DMS153 treated with DMSO at 0.1 percent for 48 hours (cell line): ENCODE data around the gene VIL1.

Experiments
- DNase-seq: peaks from one replicate; lab custom pipeline; 2025; ENCODE audit not compliant: unreplicated experiment; lab: John Stamatoyannopoulos, UW

VIL1 gene

DNA sequence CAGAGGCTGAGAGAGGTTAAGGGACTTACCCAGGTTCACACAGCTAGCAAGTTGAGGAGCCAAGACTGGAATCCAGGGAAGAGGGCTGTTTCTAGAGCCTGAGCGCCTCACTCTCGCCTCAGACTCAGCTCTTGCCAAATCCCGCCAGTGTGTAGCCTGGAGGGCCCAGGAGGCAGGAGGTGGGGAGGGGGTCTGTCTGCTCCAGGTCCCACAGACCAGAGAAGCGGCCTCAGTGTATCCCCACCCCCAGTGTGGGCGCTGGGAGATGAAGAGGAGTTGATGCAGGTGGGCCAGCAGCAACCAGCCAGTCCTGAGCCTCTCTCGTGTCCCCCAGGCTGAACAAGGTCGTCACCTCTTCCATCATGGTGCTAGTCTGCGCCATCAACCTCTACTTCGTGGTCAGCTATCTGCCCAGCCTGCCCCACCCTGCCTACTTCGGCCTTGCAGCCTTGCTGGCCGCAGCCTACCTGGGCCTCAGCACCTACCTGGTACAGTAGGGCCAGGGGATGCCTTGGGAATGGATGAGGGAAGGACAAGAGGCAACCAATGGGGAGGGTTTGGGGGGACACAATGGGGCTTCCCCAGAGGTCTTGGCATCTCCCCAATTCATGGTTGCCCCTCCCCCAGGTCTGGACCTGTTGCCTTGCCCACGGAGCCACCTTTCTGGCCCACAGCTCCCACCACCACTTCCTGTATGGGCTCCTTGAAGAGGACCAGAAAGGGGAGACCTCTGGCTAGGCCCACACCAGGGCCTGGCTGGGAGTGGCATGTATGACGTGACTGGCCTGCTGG, 24.4 kb upstream of the VIL1 start:
- no peak for DNase-seq

DNA sequence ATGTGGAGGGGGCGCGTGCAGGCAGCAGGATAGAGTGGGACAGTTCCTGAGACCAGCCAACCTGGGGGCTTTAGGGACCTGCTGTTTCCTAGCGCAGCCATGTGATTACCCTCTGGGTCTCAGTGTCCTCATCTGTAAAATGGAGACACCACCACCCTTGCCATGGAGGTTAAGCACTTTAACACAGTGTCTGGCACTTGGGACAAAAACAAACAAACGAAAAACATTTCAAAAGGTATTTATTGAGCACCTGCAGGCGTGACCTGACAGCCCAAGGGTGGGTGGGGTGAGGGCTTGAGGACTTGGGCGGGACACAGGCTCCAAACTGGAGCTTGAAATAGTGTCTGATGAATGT, 23.9 kb upstream of the VIL1 start:
- no peak for DNase-seq

GRCh38 chr2:218395456-218395825, 23.5 kb upstream of the VIL1 start:
- DNase-seq = no peak

GRCh38 chr2:218395826-218396687, 22.9 kb upstream of the VIL1 start:
- peak; percentile 86 for DNase-seq

- DNase-seq = peak; percentile 63
These were observed 22.0 kb upstream of the VIL1 start for GRCh38 chr2:218396688-218397462.

GRCh38 chr2:218397463-218397819, 21.5 kb upstream of the VIL1 start:
- no peak for DNase-seq

DNA sequence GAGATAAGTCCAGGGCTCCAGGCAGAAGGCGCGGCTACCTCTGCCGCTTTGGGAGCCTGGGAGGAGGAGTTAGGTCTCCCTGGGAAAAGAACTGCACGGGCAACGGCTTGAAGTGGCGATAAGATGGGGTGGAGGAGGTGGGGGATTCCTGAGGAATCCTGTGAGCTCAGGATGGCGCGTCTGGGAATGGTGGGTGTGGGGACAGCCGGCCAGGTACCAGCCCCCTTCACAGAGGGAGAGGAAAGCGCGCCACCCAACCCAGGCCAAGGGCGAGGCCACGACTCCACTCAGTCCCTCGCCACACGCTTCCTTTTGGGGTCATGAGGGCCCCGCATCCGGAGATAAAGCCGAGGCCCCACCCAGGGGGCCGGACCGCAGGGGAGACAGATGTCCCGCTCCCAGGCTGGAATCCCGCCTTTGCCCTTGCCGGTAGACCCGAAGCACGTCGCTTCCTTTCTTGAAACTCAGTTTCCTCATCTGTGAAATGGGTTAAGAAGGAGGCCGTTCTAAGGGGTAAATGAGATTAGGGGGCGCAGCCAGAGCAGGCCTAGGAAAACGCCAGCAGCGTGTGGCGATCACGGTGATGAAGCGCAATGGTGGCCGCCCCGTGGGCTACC, 21.0 kb upstream of the VIL1 start:
- peak; percentile 23 for DNase-seq

- peak; percentile 26 for DNase-seq
These were observed 20.2 kb upstream of the VIL1 start for GRCh38 chr2:218398437-218399390.

DNA sequence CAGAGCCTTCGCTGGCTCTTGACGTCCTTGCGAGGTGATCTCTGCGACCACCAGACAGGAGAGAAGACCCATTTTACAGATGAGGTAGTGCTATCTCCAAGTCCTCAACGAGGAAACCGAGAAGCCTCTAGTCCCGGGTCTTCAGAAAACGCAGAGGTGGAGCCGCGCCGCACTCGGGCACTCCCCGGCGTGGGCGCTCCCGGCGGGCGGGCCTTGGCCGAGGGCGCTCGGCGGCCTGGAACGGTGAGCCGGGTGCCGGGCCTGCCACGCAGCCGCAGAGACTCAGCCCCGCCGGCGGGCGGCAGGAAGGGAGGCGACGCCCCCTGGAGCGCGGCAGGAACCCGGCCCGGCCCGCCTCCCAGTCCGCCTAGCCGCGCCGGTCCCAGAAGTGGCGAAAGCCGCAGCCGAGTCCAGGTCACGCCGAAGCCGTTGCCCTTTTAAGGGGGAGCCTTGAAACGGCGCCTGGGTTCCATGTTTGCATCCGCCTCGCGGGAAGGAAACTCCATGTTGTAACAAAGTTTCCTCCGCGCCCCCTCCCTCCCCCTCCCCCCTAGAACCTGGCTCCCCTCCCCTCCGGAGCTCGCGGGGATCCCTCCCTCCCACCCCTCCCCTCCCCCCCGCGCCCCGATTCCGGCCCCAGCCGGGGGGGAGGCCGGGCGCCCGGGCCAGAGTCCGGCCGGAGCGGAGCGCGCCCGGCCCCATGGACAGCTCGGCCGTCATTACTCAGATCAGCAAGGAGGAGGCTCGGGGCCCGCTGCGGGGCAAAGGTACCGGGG, 19.3 kb upstream of the VIL1 start, which contains the start of gene CTDSP1:
Gene CTDSP1, plus strand, starts transcription at position 478 of the 776 bp plus-strand sequence. Its CDS starts 223 bp downstream, at position 701.
- DNase-seq = peak; percentile 79

- DNase-seq = peak; percentile 3
These were observed 18.6 kb upstream of the VIL1 start for GRCh38 chr2:218400167-218400929.

DNA sequence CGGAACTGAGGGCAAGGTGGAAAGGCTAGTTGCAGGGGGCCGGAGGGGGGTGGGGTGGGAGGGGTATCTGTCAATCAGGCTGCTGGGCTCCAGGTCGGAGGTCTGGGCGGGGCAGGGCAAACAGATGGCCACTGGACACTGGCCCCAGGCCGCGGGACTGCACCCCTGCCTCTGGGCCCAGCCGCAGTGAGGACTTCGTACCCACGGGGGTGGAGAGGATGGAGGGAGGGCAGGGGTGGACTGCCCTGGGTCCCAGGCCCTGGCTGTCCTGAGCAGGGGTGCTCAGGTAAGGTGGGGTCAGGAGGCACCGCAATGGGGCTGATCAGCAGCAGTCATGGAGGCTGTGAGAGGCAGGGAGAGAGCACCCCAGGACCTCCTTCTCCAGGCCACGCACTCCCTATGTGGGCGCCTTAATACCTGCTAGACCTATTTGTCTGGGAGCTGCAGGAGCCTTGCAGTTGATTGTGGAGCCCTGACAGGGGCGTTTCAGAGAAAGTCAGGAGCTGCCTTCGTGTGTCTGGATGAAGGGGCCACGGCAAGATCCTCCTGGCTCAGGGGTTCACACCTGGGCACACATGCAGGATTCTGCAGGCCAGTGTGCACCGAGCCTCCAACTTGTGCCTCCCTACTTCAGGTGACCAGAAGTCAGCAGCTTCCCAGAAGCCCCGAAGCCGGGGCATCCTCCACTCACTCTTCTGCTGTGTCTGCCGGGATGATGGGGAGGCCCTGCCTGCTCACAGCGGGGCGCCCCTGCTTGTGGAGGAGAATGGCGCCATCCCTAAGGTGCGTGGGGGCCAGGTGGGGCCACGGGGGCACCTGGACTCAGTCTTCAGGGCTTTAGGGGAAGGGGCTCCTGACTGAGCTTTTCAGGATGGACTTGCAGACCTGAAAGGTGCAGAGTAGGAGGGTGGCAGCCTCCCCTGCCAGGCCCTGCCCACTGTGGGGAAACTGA, 17.7 kb upstream of the VIL1 start:
- no peak for DNase-seq

- DNase-seq = no peak
These were observed 17.0 kb upstream of the VIL1 start for GRCh38 chr2:218401890-218402289.

DNA sequence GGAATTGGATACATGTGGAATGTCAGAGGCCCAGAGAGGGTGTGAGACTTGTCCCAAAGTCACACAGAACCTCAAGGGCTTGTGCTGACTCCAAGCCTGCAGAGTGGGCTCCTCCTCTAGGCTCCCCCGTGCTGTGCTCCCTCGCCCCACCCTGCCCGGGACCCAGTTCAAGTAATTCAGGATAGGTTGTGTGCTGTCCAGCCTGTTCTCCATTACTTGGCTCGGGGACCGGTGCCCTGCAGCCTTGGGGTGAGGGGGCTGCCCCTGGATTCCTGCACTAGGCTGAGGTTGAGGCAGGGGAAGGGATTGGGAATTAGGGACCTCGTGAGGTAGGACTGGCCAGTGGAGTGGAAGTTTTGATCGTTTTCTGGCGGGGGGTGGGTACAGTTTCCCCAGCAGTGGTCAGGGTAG, 16.4 kb upstream of the VIL1 start:
- no peak for DNase-seq

- DNase-seq = no peak
These were observed 16.0 kb upstream of the VIL1 start for GRCh38 chr2:218402911-218403411.

DNA sequence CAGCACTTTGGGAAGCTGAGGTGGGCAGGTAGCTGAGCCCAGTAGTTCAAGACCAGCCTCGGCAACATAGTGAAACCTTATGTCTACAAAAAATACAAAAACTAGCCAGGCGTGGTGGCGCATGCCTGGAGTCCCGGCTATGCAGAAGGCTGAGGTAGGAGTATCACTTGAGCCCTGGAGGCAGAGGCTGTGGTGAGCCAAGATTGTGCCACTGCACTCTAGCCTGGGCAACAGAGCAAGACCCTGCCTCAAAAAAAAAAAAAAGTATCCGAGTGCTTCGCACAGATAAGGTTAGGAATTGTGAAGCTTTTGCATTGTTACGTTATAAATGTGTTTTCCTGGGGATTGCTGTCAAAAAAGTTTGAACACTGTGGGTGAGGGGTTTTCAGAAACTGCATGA, 15.1 kb upstream of the VIL1 start:
- DNase-seq = no peak

DNA sequence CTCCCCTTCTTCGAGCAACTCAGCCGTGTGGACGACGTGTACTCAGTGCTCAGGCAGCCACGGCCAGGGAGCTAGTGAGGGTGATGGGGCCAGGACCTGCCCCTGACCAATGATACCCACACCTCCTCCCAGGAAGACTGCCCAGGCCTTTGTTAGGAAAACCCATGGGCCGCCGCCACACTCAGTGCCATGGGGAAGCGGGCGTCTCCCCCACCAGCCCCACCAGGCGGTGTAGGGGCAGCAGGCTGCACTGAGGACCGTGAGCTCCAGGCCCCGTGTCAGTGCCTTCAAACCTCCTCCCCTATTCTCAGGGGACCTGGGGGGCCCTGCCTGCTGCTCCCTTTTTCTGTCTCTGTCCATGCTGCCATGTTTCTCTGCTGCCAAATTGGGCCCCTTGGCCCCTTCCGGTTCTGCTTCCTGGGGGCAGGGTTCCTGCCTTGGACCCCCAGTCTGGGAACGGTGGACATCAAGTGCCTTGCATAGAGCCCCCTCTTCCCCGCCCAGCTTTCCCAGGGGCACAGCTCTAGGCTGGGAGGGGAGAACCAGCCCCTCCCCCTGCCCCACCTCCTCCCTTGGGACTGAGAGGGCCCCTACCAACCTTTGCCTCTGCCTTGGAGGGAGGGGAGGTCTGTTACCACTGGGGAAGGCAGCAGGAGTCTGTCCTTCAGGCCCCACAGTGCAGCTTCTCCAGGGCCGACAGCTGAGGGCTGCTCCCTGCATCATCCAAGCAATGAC, 14.4 kb upstream of the VIL1 start:
- no peak for DNase-seq
